Keratinocyte (primary cell): ENCODE measurements around the gene SNX20. TPM values are rescaled to one million over a fixed set of nuclear protein-coding genes. Genes with fewer than 3 reads are reported as not detected.

Source experiments
- DNase-seq: peaks from one replicate; pipeline ENCODE4 v3.0.0-alpha.2; 2011; ENCODE audit warnings: low read depth, missing footprints, low spot score
- FAIRE-seq: peaks from 2 replicates; lab custom pipeline; 2011; peaks lifted over from hg19 to GRCh38; lab: Jason Lieb, UNC
- H2AFZ ChIP-seq: 2 replicates; pipeline ENCODE4 v1.6.0; 2012; ENCODE audit warnings: low read length, control low read depth, inconsistent platforms; ENCODE audit not compliant: control insufficient read depth
- H3K27ac ChIP-seq: 2 replicates; pipeline ENCODE4 v1.5.1; 2011; ENCODE audit warnings: low read length; ENCODE audit not compliant: control insufficient read depth, insufficient read depth
- H3K27me3 ChIP-seq: 3 replicates; pipeline ENCODE4 v1.6.0; 2011; ENCODE audit warnings: low read length; ENCODE audit not compliant: control insufficient read depth, insufficient read depth; ENCODE audit errors: extremely low read depth
- H3K36me3 ChIP-seq, 2 experiments: 2 replicates in 1 of 2; 3 replicates in 1 of 2; pipeline ENCODE4 v1.5.1; 2011; ENCODE audit warnings: low read length in 2 of 2, mild to moderate bottlenecking in 1 of 2; ENCODE audit not compliant: control insufficient read depth in 2 of 2, insufficient read depth in 2 of 2; ENCODE audit errors: extremely low read depth in 1 of 2
- H3K4me1 ChIP-seq: 3 replicates; pipeline ENCODE4 v1.5.1; 2011; ENCODE audit warnings: low read length; ENCODE audit not compliant: control insufficient read depth, insufficient read depth; ENCODE audit errors: extremely low read depth
- H3K4me2 ChIP-seq: 3 replicates; pipeline ENCODE4 v1.6.0; 2011; ENCODE audit warnings: low read depth, low read length; ENCODE audit not compliant: control insufficient read depth, insufficient read depth; ENCODE audit errors: extremely low read depth
- H3K4me3 ChIP-seq, 3 experiments: fragments of 200-600 bp in 1 of 3; sonication (generic) in 1 of 3; 2 replicates in 2 of 3; 3 replicates in 1 of 3; pipeline ENCODE4 v1.5.1; 2011 to 2016; ENCODE audit warnings: low read length in 3 of 3, mild to moderate bottlenecking in 3 of 3, control low read depth in 2 of 3, inconsistent platforms in 1 of 3, low read depth in 1 of 3, mixed read lengths in 1 of 3, mixed run types in 1 of 3, moderate library complexity in 1 of 3; ENCODE audit not compliant: control insufficient read depth in 2 of 3, insufficient read depth in 2 of 3; ENCODE audit errors: extremely low read depth in 1 of 3
- H3K79me2 ChIP-seq: 2 replicates; pipeline ENCODE4 v1.6.0; 2012; ENCODE audit warnings: low read length; ENCODE audit not compliant: control insufficient read depth, insufficient read depth
- H3K9ac ChIP-seq: 3 replicates; pipeline ENCODE4 v1.6.0; 2011; ENCODE audit warnings: low read length; ENCODE audit not compliant: control insufficient read depth, insufficient read depth; ENCODE audit errors: extremely low read depth
- H3K9me1 ChIP-seq: 3 replicates; pipeline ENCODE4 v1.6.0; 2011; ENCODE audit warnings: low read length; ENCODE audit not compliant: control insufficient read depth, insufficient read depth; ENCODE audit errors: extremely low read depth
- H3K9me3 ChIP-seq: 2 replicates; pipeline ENCODE4 v1.5.1; 2012; ENCODE audit warnings: low read depth, low read length; ENCODE audit not compliant: control insufficient read depth
- H4K20me1 ChIP-seq: 3 replicates; pipeline ENCODE4 v1.6.0; 2011; ENCODE audit warnings: low read length; ENCODE audit not compliant: control insufficient read depth, insufficient read depth; ENCODE audit errors: extremely low read depth
- CTCF ChIP-seq, 3 experiments: IDR thresholded peaks in 1 of 3; conservative IDR thresholded peaks in 1 of 3; optimal IDR thresholded peaks in 1 of 3; 2 replicates in 2 of 3; 3 replicates in 1 of 3; pipeline versions ENCODE3 to v1.5.1; 2011; ENCODE audit warnings: low read length in 3 of 3, mild to moderate bottlenecking in 3 of 3, moderate library complexity in 2 of 3, control low read depth in 1 of 3, inconsistent platforms in 1 of 3; ENCODE audit not compliant: insufficient read depth in 2 of 3; ENCODE audit errors: extremely low read depth in 1 of 3
- EZH2 ChIP-seq: IDR thresholded peaks from one replicate; pipeline ENCODE4 v1.6.1; 2012; ENCODE audit warnings: inconsistent platforms, mild to moderate bottlenecking, low read length, moderate library complexity
- dilution Hi-C: fragments of 300-500 bp; cut with MboI; formaldehyde crosslinking; loops from one replicate; pipeline ENCODE4 v1.7.0; 2020; ENCODE audit warnings: low sequenced_read_pairs; ENCODE audit not compliant: extremely low pct_ligation_motif_present
- polyA plus RNA-seq, 5 experiments: library from polyadenylated mRNA; depleted of rRNA in 3 of 5; stranded (reverse) in 3 of 5; stranded (forward) in 1 of 5; unstranded in 1 of 5; fragments of >200 nt; gene quantifications; 1 replicate in 1 of 5; 2 replicates in 3 of 5; 3 replicates in 1 of 5; pipeline versions ENCODE4 v1.2.1 to v1.2.3, GENCODE V29; 2011 to 2012; ENCODE audit warnings: missing spikeins in 2 of 5, low read depth in 1 of 5, low replicate concordance in 1 of 5

Gene SNX20
- polyA plus RNA-seq, 1 donor (not counting 4 experiments of a cell fraction or from before 2014, with no cell fraction given): not detected

- no peaks in the 10 kb centered on the region for H4K20me1 ChIP-seq
- peaks cover 9% of the 10 kb centered on the region for H3K9me3 ChIP-seq
- FAIRE-seq (no peak), DNase-seq (no peak)
- no peak overlapping the region for H2AFZ ChIP-seq
- H3K4me2 ChIP-seq: no peak overlapping the region
- no peak overlapping the region for H3K4me3 ChIP-seq
- H3K27ac ChIP-seq: no peak overlapping the region
- no peaks in the 10 kb centered on the region for H3K27me3 ChIP-seq
- TF ChIP-seq CTCF (optimal IDR thresholded peaks at IDR 0.05 in 1 of 3, IDR thresholded peaks at IDR 0.05 in 1 of 3, conservative IDR thresholded peaks at IDR 0.05 in 1 of 3; ENCODE audit: extremely low read depth in 1 of 3, insufficient read depth in 2 of 3, low read length in 3 of 3) (no peak), EZH2 (no peak)
- H3K79me2 ChIP-seq: no peaks in the 10 kb centered on the region
- no peak overlapping the region for H3K9ac ChIP-seq
- no peaks in the 10 kb centered on the region for H3K9me1 ChIP-seq
- H3K4me1 ChIP-seq: no peaks in the 10 kb centered on the region
- dilution Hi-C loops: no loop called here
- no peaks in the 10 kb centered on the region for H3K36me3 ChIP-seq
Measured at GRCh38 chr16:50670476-50670875, 10.6 kb downstream of the SNX20 start.

GRCh38 chr16:50669741-50670140 is 11.4 kb downstream of the SNX20 start:
- dilution Hi-C loops: no loop called here
- Histone ChIP-seq H3K9me1 (no peaks in the 10 kb centered on the region), H3K4me2 (no peak overlapping the region), H3K27me3 (no peaks in the 10 kb centered on the region), H3K4me3 (no peak overlapping the region), H3K36me3 (no peaks in the 10 kb centered on the region), H2AFZ (no peak overlapping the region), H3K9me3 (peaks cover 9% of the 10 kb centered on the region), H4K20me1 (no peaks in the 10 kb centered on the region), H3K79me2 (no peaks in the 10 kb centered on the region), H3K27ac (no peak overlapping the region), H3K4me1 (peaks cover 4% of the 10 kb centered on the region), H3K9ac (no peak overlapping the region)
- DNase-seq (no peak), FAIRE-seq (no peak)
- no peak for TF ChIP-seq EZH2
- no peak for TF ChIP-seq CTCF (optimal IDR thresholded peaks at IDR 0.05 in 1 of 3, IDR thresholded peaks at IDR 0.05 in 1 of 3, conservative IDR thresholded peaks at IDR 0.05 in 1 of 3; ENCODE audit: extremely low read depth in 1 of 3, insufficient read depth in 2 of 3, low read length in 3 of 3)
